Measurements from ENCODE around the gene PAEP. TPM values are rescaled to one million over a fixed set of nuclear protein-coding genes. Genes with fewer than 3 reads are reported as not detected.
"Not testable (repeated sequence)": the region's sequence is repeated elsewhere in the genome, so short reads cannot be mapped to it uniquely, and the experiment has no call there.

The PAEP gene
- total RNA-seq, 1 donor, result not detected

- H3K4me3 ChIP-seq (ENCODE audit: low read depth, low read length), result no peak overlapping the region
- no peak for TF ChIP-seq CTCF (IDR thresholded peaks at IDR 0.05; ENCODE audit: insufficient read depth, low read length)
- DNase-seq (ENCODE audit: low read depth), result peak; percentile 9
Measured at GRCh38 chr9:135536216-135536615, 25.3 kb upstream of the PAEP start.

- peak; percentile 20 for DNase-seq (ENCODE audit: low read depth)
- not testable (repeated sequence) for H3K4me3 ChIP-seq (ENCODE audit: low read depth, low read length)
Measured at GRCh38 chr9:135543262-135543894, 18.2 kb upstream of the PAEP start.

- no peak overlapping the region for H3K4me3 ChIP-seq (ENCODE audit: low read depth, low read length)
- no peak for TF ChIP-seq CTCF (IDR thresholded peaks at IDR 0.05; ENCODE audit: insufficient read depth, low read length)
- DNase-seq (ENCODE audit: low read depth), result no peak
Measured at GRCh38 chr9:135544981-135545635, 16.4 kb upstream of the PAEP start.

GRCh38 chr9:135545646-135546176 is 15.8 kb upstream of the PAEP start, which contains the start of gene OBP2A:
TSS of gene OBP2A (plus strand) at chr9:135546126. CDS start at chr9:135546181, 55 bp downstream.
- H3K4me3 ChIP-seq (ENCODE audit: low read depth, low read length); DNase-seq (ENCODE audit: low read depth): not testable (repeated sequence)

- DNase-seq (ENCODE audit: low read depth), result not testable (repeated sequence)
Measured at GRCh38 chr9:135546792-135547617, 14.6 kb upstream of the PAEP start.

GRCh38 chr9:135547756-135548736 is 13.5 kb upstream of the PAEP start:
- no peak for TF ChIP-seq CTCF (IDR thresholded peaks at IDR 0.05; ENCODE audit: insufficient read depth, low read length)

More at GRCh38 chr9:135546792-135547617, 14.6 kb upstream of the PAEP start:
- H3K4me3 ChIP-seq (ENCODE audit: low read depth, low read length), result not testable (repeated sequence)

GRCh38 chr9:135549478-135550343 is 11.8 kb upstream of the PAEP start:
- DNase-seq (ENCODE audit: low read depth); H3K4me3 ChIP-seq (ENCODE audit: low read depth, low read length): not testable (repeated sequence)

More at GRCh38 chr9:135547756-135548736, 13.5 kb upstream of the PAEP start:
- no peak for DNase-seq (ENCODE audit: low read depth)
- no peak overlapping the region for H3K4me3 ChIP-seq (ENCODE audit: low read depth, low read length)
